Adipocyte (in vitro differentiated cells): ENCODE results near the gene SLX9.

Experiments
- DNase-seq: peaks from one replicate; pipeline ENCODE4 v3.0.0-alpha.2; 2015; ENCODE audit warnings: low read depth
- H3K27me3 ChIP-seq: replicated peaks from 2 replicates; pipeline ENCODE4 v1.7.0; 2013; ENCODE audit warnings: mild to moderate bottlenecking, low read length, moderate library complexity; ENCODE audit not compliant: control insufficient read depth, insufficient read depth
- H3K36me3 ChIP-seq: 2 replicates; pipeline ENCODE4 v1.7.0; 2013; ENCODE audit warnings: low read length, mild to moderate bottlenecking, moderate library complexity; ENCODE audit not compliant: control insufficient read depth, insufficient read depth, severe bottlenecking
- H3K4me1 ChIP-seq: 2 replicates; pipeline ENCODE4 v1.7.0; 2013; ENCODE audit warnings: mild to moderate bottlenecking, low read length, moderate library complexity; ENCODE audit not compliant: control insufficient read depth, insufficient read depth
- H3K4me3 ChIP-seq: 2 replicates; pipeline ENCODE4 v1.7.0; 2013; ENCODE audit warnings: mild to moderate bottlenecking, low read length, moderate library complexity
- H3K9ac ChIP-seq: 2 replicates; pipeline ENCODE4 v1.7.0; 2013; ENCODE audit warnings: mild to moderate bottlenecking, low read length, moderate library complexity
- H3K9me3 ChIP-seq: 2 replicates; pipeline ENCODE4 v1.7.0; 2013; ENCODE audit warnings: mild to moderate bottlenecking, low read length, moderate library complexity; ENCODE audit not compliant: control insufficient read depth

Gene SLX9

DNA sequence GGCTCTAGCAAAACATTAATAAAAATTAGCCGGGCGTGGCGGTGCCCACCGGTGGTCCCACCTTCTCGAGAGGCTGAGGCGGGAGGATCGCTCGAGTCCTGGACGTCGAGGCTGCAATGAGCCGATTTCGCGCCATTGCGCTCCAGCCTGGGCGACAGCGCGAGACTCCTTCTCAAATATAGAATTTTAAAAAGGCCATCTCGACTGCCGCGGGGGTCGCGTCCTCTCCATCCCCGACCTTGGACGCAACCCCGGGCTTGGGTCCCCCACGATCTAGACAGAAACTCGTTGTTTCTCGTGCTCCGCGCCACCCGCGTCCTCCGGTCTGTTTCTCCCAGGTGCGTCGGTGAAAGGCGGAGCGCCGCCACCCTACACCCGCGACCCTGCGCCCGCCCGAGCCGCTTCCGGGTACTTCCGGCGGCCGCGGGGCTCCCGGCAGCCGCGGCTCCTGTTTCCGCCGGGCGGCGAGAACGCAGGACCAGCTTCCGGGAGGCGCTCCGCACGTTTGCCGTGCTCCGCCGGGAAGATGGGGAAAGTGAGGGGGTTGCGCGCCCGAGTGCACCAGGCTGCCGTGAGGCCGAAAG, at the start of gene SLX9:
SLX9 (plus strand) TSS at position 498 of the 584 bp plus-strand sequence; CDS start at position 527, 29 bp downstream.
- DNase-seq: peak; percentile 90
- Histone ChIP-seq H3K4me3 (peak within 1 kb of the TSS; percentile 99), H3K36me3 (peaks cover 12% of the 10 kb centered on the region), H3K9ac (peak within 1 kb of the TSS; percentile 95), H3K4me1 (peaks cover 20% of the 10 kb centered on the region), H3K27me3 (no peaks in the 10 kb centered on the region), H3K9me3 (no peaks in the 10 kb centered on the region)

DNA sequence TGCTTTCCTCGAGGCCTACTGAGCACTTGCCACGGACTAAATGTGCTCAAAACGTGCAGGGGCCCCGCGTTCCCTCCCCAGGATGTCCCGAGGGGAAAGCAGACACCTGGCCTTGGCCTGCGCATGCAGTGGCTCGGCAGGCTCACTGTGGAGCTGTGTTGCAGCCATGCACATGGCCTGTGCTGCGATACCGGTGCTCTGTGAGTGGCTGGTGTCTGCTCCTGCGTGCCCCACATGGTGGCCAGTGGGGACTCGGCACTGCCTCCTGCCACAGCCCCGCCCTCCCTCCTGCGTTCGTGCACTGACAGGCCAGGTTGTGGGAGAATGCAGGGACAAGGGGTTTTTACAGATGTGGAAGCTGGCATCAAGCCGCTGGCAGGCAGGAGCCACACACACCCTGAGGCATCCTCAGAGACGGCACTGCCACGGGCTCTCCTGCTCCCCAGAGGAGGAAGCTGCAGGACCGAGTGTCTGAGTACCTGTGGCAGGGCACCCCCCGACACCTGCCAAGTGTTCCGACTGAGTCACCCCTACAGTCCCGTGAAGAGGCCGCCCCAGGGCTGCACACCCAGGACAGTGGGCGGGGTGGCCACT, 49.4 kb upstream of the SLX9 start:
- Histone ChIP-seq H3K4me3 (no peak overlapping the region), H3K9ac (no peak overlapping the region), H3K36me3 (no peaks in the 10 kb centered on the region), H3K9me3 (no peaks in the 10 kb centered on the region), H3K27me3 (peaks cover 67% of the 10 kb centered on the region), H3K4me1 (no peaks in the 10 kb centered on the region)
- DNase-seq: no peak

- peaks cover 62% of the 10 kb centered on the region for H3K27me3 ChIP-seq
Measured at GRCh38 chr21:44890961-44891541, 48.8 kb upstream of the SLX9 start.

DNA sequence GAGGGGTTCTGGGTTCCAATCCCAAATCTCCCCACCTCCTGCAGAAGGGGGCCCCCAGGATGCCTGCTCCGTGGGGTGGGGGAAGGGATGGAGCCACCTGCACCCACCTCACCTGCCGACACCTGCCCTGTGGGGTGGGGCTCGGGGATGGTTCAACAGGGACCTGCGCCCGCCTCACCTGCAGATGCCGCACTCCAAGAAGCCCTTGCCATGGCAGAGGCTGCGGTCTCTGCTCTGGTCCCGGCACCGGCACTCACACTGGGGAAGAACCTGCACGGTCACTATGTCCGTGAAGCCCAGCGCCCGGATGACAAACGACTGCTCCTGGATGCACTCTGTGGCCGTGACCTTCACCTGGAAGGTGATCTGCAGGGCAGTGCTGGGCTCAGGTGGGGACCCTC, 48.2 kb upstream of the SLX9 start:
- no peak for DNase-seq
- no peaks in the 10 kb centered on the region for H3K9me3 ChIP-seq
- peaks cover 56% of the 10 kb centered on the region for H3K27me3 ChIP-seq
- no peaks in the 10 kb centered on the region for H3K4me1 ChIP-seq
- no peak overlapping the region for H3K9ac ChIP-seq
- no peaks in the 10 kb centered on the region for H3K36me3 ChIP-seq
- H3K4me3 ChIP-seq: no peak overlapping the region

More at GRCh38 chr21:44890961-44891541, 48.8 kb upstream of the SLX9 start:
- no peak overlapping the region for H3K9ac ChIP-seq
- no peaks in the 10 kb centered on the region for H3K4me1 ChIP-seq
- DNase-seq: no peak
- no peak overlapping the region for H3K4me3 ChIP-seq
- no peaks in the 10 kb centered on the region for H3K36me3 ChIP-seq
- H3K9me3 ChIP-seq: no peaks in the 10 kb centered on the region

DNA sequence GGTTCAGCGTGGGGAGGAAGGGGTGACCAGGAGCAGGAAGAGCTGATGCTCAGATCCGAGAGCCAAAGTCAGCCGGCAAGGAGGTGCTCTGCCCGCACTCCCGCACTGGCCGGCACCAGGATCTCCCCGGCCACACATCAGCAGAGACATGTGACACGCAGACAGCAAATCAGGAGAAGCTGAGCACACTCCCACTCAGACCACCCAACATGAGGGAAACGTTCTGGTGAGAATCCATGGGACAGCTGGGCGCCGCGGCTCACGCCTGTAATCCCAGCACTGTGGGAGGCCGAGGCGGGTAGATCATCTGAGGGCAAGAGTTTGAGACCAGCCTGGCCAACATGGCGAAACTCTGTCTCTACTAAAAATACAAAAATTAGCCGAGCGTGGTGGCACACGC, 47.7 kb upstream of the SLX9 start:
- Histone ChIP-seq H3K9me3 (no peaks in the 10 kb centered on the region), H3K36me3 (no peaks in the 10 kb centered on the region), H3K27me3 (peaks cover 55% of the 10 kb centered on the region), H3K9ac (no peak overlapping the region), H3K4me1 (no peaks in the 10 kb centered on the region), H3K4me3 (no peak overlapping the region)
- DNase-seq: no peak

GRCh38 chr21:44892536-44893277, 47.1 kb upstream of the SLX9 start:
- Histone ChIP-seq H3K36me3 (no peaks in the 10 kb centered on the region), H3K27me3 (peaks cover 57% of the 10 kb centered on the region), H3K4me3 (no peak overlapping the region), H3K9ac (no peak overlapping the region), H3K9me3 (no peaks in the 10 kb centered on the region), H3K4me1 (no peaks in the 10 kb centered on the region)
- peak; percentile 74 for DNase-seq

DNA sequence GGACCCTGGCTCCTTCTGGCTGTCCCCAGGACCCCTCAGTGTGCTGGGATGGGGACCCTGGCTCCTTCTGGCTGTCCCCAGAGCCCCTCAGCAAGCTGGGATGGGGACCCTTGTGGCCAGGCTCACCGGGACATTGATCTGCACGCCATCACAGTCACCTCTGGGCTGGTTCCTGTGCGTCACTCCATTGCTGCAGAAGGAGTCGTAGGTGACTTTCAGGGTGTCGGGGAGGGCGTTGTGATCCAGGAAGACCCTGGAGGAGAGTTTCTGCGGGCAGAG, 46.6 kb upstream of the SLX9 start:
- no peak overlapping the region for H3K9ac ChIP-seq
- no peaks in the 10 kb centered on the region for H3K36me3 ChIP-seq
- no peak for DNase-seq
- no peaks in the 10 kb centered on the region for H3K9me3 ChIP-seq
- H3K27me3 ChIP-seq: peaks cover 62% of the 10 kb centered on the region
- H3K4me3 ChIP-seq: no peak overlapping the region
- no peaks in the 10 kb centered on the region for H3K4me1 ChIP-seq

DNA sequence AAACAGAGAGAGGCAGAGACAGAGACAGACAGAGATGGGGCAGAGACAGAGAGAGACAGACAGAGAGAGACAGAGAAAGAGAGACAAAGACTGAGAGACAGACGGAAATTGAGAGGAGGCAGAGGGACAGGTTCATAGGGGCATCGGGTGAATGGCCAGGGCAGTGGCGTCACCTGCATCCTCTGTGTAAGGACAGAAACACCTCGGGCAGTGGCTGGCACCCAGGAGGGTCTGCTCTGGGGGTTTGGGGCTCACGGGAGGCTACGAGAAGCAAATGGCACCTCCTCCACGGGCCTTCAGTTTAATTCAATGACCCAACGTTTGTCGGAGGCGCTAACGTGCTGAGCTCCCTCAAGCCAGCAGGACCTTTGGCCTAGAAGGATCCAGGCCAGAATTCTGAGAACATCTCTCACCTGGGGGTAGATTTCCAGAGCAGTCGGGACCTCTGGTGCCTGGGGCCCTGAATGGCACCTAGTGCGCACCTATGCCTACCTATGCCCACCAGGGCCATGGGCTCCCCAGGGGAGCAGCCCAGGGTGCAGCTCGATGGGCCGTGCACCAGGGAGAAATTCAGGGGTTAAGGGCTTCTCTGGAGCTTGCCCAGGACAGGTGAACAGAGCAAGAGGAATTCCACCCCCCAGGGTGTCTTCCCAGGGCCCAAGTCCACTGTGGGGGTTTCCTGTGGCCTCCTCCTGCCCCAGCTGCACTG, 45.7 kb upstream of the SLX9 start:
- Histone ChIP-seq H3K9ac (no peak overlapping the region), H3K27me3 (peaks cover 68% of the 10 kb centered on the region), H3K36me3 (no peaks in the 10 kb centered on the region), H3K4me1 (no peaks in the 10 kb centered on the region), H3K9me3 (no peaks in the 10 kb centered on the region), H3K4me3 (no peak overlapping the region)
- DNase-seq: no peak

DNA sequence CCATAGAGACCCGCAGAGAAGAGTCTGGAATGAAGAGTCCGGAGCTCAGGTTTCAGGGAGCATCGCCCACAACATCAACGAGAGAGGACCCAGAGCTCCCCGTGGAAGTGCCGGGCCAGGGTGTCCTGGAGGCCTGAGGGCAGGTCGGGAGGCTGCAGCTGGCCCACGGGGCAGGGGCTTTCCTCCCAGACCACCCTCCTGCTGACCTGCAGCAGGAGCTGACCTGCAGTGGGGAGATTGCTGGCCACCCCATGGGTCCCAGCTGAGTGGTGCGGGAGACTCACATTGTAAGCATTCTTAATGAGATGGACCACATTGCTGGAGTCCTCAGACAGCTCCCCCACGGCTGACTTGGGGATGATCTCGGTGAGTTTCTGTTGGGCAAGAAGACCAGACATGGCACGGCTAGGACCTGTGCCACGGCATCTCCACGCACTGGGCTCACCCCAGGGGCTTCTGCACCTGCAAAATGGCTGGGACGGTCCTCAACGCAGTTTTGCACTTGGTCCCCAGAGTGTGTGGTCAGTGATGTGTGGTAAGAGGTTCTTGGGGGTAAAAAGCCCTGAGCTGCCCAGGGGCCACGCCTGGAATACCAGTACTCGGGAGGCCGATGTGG, 45.0 kb upstream of the SLX9 start:
- Histone ChIP-seq H3K36me3 (no peaks in the 10 kb centered on the region), H3K4me1 (no peaks in the 10 kb centered on the region), H3K27me3 (peaks cover 68% of the 10 kb centered on the region), H3K9me3 (no peaks in the 10 kb centered on the region), H3K4me3 (no peak overlapping the region), H3K9ac (no peak overlapping the region)
- no peak for DNase-seq

- H3K27me3 ChIP-seq: peaks cover 68% of the 10 kb centered on the region
- DNase-seq: no peak
- H3K36me3 ChIP-seq: no peaks in the 10 kb centered on the region
- no peaks in the 10 kb centered on the region for H3K9me3 ChIP-seq
- no peak overlapping the region for H3K9ac ChIP-seq
- no peak overlapping the region for H3K4me3 ChIP-seq
- no peaks in the 10 kb centered on the region for H3K4me1 ChIP-seq
Measured at GRCh38 chr21:44895859-44896258, 44.0 kb upstream of the SLX9 start.
